Measurements from ENCODE around the gene ZNF672. TPM values are rescaled to one million over a fixed set of nuclear protein-coding genes. Genes with fewer than 3 reads are reported as not detected.

The ZNF672 gene
- total and polyA plus RNA-seq, 2 of the 13 experiments (the other 11 are each of a cell fraction or from before 2014, with no cell fraction given): 17.2 to 22.9 TPM

GRCh38 chr1:248820041-248820585 is 17.9 kb upstream of the ZNF672 start (continued):
- TF ChIP-seq SIN3A (IDR thresholded peaks at IDR 0.05; ENCODE audit: borderline replicate concordance, low read depth, low read length) (no peak), SCMH1 (CRISPR knock-in tag; IDR thresholded peaks at IDR 0.05; ENCODE audit: borderline replicate concordance) (no peak), MAF1 (CRISPR knock-in tag; IDR thresholded peaks at IDR 0.05; ENCODE audit: borderline replicate concordance) (no peak), ZSCAN5A (CRISPR knock-in tag; IDR thresholded peaks at IDR 0.05; ENCODE audit: borderline replicate concordance) (no peak)
- TF ChIP-seq, protein P1, sequence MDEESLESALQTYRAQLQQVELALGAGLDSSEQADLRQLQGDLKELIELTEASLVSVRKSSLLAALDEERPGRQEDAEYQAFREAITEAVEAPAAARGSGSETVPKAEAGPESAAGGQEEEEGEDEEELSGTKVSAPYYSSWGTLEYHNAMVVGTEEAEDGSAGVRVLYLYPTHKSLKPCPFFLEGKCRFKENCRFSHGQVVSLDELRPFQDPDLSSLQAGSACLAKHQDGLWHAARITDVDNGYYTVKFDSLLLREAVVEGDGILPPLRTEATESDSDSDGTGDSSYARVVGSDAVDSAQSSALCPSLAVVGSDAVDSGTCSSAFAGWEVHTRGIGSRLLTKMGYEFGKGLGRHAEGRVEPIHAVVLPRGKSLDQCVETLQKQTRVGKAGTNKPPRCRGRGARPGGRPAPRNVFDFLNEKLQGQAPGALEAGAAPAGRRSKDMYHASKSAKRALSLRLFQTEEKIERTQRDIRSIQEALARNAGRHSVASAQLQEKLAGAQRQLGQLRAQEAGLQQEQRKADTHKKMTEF (CRISPR knock-in tag; IDR thresholded peaks at IDR 0.05): no peak

DNA sequence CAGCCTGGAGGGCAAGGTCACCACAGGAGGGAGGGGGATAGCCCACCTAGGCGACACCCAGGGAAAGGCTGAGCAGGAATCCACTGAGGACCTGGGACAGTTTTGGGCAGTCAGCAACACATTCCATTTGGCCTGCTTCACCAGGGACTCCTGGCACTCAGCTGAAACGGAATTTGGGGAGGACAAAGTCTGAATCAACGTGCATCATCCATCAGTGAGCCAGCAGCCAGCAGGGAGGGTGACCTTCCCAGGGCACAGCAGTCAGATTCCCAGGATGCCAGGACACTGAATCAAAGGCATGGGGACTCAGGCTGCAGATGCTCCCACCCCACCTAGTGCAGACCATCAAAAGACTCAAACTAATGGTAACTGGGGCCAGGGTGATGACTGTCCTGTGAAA is 16.9 kb upstream of the ZNF672 start:
- peak; percentile 51 for DNase-seq (ENCODE audit: low spot score)
- no peak for TF ChIP-seq CREBL2 (CRISPR knock-in tag; IDR thresholded peaks at IDR 0.05; ENCODE audit: borderline replicate concordance)
- TF ChIP-seq BRD4 (CRISPR knock-in tag; IDR thresholded peaks at IDR 0.05): no peak
- TF ChIP-seq THAP11 (CRISPR knock-in tag; IDR thresholded peaks at IDR 0.05): no peak
- TF ChIP-seq, protein P2, sequence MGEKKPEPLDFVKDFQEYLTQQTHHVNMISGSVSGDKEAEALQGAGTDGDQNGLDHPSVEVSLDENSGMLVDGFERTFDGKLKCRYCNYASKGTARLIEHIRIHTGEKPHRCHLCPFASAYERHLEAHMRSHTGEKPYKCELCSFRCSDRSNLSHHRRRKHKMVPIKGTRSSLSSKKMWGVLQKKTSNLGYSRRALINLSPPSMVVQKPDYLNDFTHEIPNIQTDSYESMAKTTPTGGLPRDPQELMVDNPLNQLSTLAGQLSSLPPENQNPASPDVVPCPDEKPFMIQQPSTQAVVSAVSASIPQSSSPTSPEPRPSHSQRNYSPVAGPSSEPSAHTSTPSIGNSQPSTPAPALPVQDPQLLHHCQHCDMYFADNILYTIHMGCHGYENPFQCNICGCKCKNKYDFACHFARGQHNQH (CRISPR knock-in tag; IDR thresholded peaks at IDR 0.05): no peak
- TF ChIP-seq ATF4 (CRISPR knock-in tag; IDR thresholded peaks at IDR 0.05): no peak
- TF ChIP-seq MIXL1 (CRISPR knock-in tag; IDR thresholded peaks at IDR 0.05): no peak
- TF ChIP-seq, protein P3, sequence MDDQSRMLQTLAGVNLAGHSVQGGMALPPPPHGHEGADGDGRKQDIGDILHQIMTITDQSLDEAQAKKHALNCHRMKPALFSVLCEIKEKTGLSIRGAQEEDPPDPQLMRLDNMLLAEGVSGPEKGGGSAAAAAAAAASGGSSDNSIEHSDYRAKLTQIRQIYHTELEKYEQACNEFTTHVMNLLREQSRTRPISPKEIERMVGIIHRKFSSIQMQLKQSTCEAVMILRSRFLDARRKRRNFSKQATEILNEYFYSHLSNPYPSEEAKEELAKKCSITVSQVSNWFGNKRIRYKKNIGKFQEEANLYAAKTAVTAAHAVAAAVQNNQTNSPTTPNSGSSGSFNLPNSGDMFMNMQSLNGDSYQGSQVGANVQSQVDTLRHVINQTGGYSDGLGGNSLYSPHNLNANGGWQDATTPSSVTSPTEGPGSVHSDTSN (CRISPR knock-in tag; IDR thresholded peaks at IDR 0.05; ENCODE audit: borderline replicate concordance): no peak
- no peak for TF ChIP-seq ZNF329 (CRISPR knock-in tag; IDR thresholded peaks at IDR 0.05; ENCODE audit: low read depth)
- TF ChIP-seq, protein P4, sequence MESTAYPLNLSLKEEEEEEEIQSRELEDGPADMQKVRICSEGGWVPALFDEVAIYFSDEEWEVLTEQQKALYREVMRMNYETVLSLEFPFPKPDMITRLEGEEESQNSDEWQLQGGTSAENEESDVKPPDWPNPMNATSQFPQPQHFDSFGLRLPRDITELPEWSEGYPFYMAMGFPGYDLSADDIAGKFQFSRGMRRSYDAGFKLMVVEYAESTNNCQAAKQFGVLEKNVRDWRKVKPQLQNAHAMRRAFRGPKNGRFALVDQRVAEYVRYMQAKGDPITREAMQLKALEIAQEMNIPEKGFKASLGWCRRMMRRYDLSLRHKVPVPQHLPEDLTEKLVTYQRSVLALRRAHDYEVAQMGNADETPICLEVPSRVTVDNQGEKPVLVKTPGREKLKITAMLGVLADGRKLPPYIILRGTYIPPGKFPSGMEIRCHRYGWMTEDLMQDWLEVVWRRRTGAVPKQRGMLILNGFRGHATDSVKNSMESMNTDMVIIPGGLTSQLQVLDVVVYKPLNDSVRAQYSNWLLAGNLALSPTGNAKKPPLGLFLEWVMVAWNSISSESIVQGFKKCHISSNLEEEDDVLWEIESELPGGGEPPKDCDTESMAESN (CRISPR knock-in tag; conservative IDR thresholded peaks at IDR 0.05): no peak

More for the DNA sequence above, 16.9 kb upstream of the ZNF672 start:
- ChIA-PET POLR2A (no interaction called here), CTCF (ENCODE audit: low intra/inter-chr PET ratio, low total read pairs) (no interaction called here)
- no peaks in the 10 kb centered on the region; a peak in 1 of 5 replicates for H3K27me3 ChIP-seq (ENCODE audit: control insufficient read depth in 1 of 2, insufficient read depth in 2 of 2, low read length in 2 of 2)
- peaks cover 51% of the 10 kb centered on the region for H3K4me1 ChIP-seq (ENCODE audit: insufficient read depth, low read length)
- H3K4me2 ChIP-seq (ENCODE audit: low read depth, low read length): no peak overlapping the region
- no peaks in the 10 kb centered on the region for H3K9me3 ChIP-seq (ENCODE audit: low read length)
- no peak overlapping the region for H2AFZ ChIP-seq (ENCODE audit: low read length)
- H3K79me2 ChIP-seq (ENCODE audit: insufficient read depth, low read length): peaks cover 43% of the 10 kb centered on the region
- FAIRE-seq (no peak), ATAC-seq (peak; percentile 8)
- in situ Hi-C loops (cut with HindIII; ENCODE audit: extremely low pct_ligation_motif_present, low pct_unique_long_range_greater_than_20kb): no loop called here
- peaks cover 9 to 51% of the 10 kb centered on the region in 2 experiments for H3K36me3 ChIP-seq (replicated peaks in 1 of 2; ENCODE audit: control insufficient read depth in 1 of 2, insufficient read depth in 2 of 2, low read length in 2 of 2)
- H3K4me3 ChIP-seq (replicated peaks in 1 of 3; ENCODE audit: insufficient read depth in 1 of 3, low read depth in 2 of 3, low read length in 3 of 3): no peak overlapping the region
- no peak overlapping the region for H3K27ac ChIP-seq (ENCODE audit: extremely low read length, insufficient read depth, low read length)
- no peak overlapping the region; the same call in 1 of the 2 replicates for H3K9ac ChIP-seq (ENCODE audit: insufficient read depth, low read depth, low read length)
- intact Hi-C loops (cut with micrococcal nuclease; ENCODE audit: unreplicated experiment): no loop called here
- no TSS peak for BruUV-seq (replicated peaks)
- WGBS (ENCODE audit: low lambda C conversion rate): 71% methylated on average over 2 of the region's 3 CpGs
- H4K20me1 ChIP-seq (ENCODE audit: insufficient read depth, low read length): no peaks in the 10 kb centered on the region

Data from HepG2 (cell line).